ENCODE measurements around the gene ARHGEF4. TPM values are rescaled to one million over a fixed set of nuclear protein-coding genes. Genes with fewer than 3 reads are reported as not detected.

Gene ARHGEF4
- total RNA-seq, 1 experiment from 2014 or later: 20.0 TPM

GRCh38 chr2:130996691-130997090, 160.0 kb downstream of the ARHGEF4 start:
- TF ChIP-seq, protein P1, sequence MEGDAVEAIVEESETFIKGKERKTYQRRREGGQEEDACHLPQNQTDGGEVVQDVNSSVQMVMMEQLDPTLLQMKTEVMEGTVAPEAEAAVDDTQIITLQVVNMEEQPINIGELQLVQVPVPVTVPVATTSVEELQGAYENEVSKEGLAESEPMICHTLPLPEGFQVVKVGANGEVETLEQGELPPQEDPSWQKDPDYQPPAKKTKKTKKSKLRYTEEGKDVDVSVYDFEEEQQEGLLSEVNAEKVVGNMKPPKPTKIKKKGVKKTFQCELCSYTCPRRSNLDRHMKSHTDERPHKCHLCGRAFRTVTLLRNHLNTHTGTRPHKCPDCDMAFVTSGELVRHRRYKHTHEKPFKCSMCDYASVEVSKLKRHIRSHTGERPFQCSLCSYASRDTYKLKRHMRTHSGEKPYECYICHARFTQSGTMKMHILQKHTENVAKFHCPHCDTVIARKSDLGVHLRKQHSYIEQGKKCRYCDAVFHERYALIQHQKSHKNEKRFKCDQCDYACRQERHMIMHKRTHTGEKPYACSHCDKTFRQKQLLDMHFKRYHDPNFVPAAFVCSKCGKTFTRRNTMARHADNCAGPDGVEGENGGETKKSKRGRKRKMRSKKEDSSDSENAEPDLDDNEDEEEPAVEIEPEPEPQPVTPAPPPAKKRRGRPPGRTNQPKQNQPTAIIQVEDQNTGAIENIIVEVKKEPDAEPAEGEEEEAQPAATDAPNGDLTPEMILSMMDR (conservative IDR thresholded peaks at IDR 0.05): no peak
- TF ChIP-seq EZH2 (IDR thresholded peaks at IDR 0.05; ENCODE audit: low read depth): no peak
- intact Hi-C loops (cut with micrococcal nuclease; ENCODE audit: unreplicated experiment): no loop called here
- Histone ChIP-seq H3F3A (ENCODE audit: insufficient read depth, low read depth) (no peaks in the 10 kb centered on the region), H3K36me3 (ENCODE audit: low read depth) (no peaks in the 10 kb centered on the region), H3K9me2 (ENCODE audit: insufficient read depth) (no peaks in the 10 kb centered on the region), H3K27me3 (ENCODE audit: insufficient read depth, low read depth) (no peaks in the 10 kb centered on the region), H3K4me2 (no peak overlapping the region), H3K27ac (no peak overlapping the region), H3K79me2 (ENCODE audit: low read depth) (no peaks in the 10 kb centered on the region), H2AFZ (no peak overlapping the region), H3K4me1 (replicated peaks; ENCODE audit: insufficient read depth) (no peaks in the 10 kb centered on the region), H3K4me3 (no peak overlapping the region), H4K20me1 (ENCODE audit: insufficient read depth) (no peaks in the 10 kb centered on the region), H3K9me3 (ENCODE audit: insufficient read depth, low read depth) (no peaks in the 10 kb centered on the region)
- no TSS peak for BruUV-seq (replicated peaks)
- DNase-seq: no peak
- CTCF ChIA-PET: no interaction called here
- POLR2A ChIA-PET (ENCODE audit: unreplicated experiment): no interaction called here

DNA sequence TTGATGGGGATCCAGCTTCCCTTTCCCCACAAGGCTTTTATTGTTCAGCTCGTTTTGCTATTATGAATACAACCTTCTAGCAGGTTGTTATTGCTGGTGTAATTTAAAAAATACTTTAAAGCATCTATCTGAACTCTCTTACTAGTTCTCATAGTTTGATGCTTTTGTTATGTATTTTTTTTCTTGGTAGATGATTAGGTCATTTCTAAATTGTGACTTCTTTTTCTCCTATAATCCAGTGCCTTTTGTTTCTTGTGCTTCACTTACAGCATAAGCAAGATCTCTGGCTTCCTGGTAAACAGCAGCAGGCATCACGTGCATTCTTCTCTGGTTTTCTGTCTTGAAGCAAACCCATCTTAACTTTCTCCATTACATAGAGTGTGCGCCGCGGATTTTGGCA, 160.5 kb downstream of the ARHGEF4 start:
- no peak overlapping the region for H3K4me3 ChIP-seq
- H3K9me3 ChIP-seq (ENCODE audit: insufficient read depth, low read depth): no peaks in the 10 kb centered on the region
- no peak overlapping the region for H3K27ac ChIP-seq
- no peak overlapping the region for H2AFZ ChIP-seq
- no peak overlapping the region for H3K4me2 ChIP-seq
- no TSS peak for BruUV-seq (replicated peaks)
- ChIA-PET POLR2A (ENCODE audit: unreplicated experiment) (no interaction called here), CTCF (no interaction called here)
- H3K9me2 ChIP-seq (ENCODE audit: insufficient read depth): no peaks in the 10 kb centered on the region
- H3F3A ChIP-seq (ENCODE audit: insufficient read depth, low read depth): no peaks in the 10 kb centered on the region
- no peaks in the 10 kb centered on the region for H4K20me1 ChIP-seq (ENCODE audit: insufficient read depth)
- H3K27me3 ChIP-seq (ENCODE audit: insufficient read depth, low read depth): no peaks in the 10 kb centered on the region
- no peaks in the 10 kb centered on the region for H3K4me1 ChIP-seq (replicated peaks; ENCODE audit: insufficient read depth)
- no peaks in the 10 kb centered on the region for H3K36me3 ChIP-seq (ENCODE audit: low read depth)
- TF ChIP-seq EZH2 (IDR thresholded peaks at IDR 0.05; ENCODE audit: low read depth): no peak
- TF ChIP-seq, protein P1 (conservative IDR thresholded peaks at IDR 0.05): no peak
- intact Hi-C loops (cut with micrococcal nuclease; ENCODE audit: unreplicated experiment): no loop called here
- no peaks in the 10 kb centered on the region for H3K79me2 ChIP-seq (ENCODE audit: low read depth)
- DNase-seq: no peak

GRCh38 chr2:130998561-130998960, 161.8 kb downstream of the ARHGEF4 start:
- H3K79me2 ChIP-seq (ENCODE audit: low read depth): no peaks in the 10 kb centered on the region
- no peak for DNase-seq
- intact Hi-C loops (cut with micrococcal nuclease; ENCODE audit: unreplicated experiment): no loop called here
- H3F3A ChIP-seq (ENCODE audit: insufficient read depth, low read depth): no peaks in the 10 kb centered on the region
- CTCF ChIA-PET: no interaction called here
- H2AFZ ChIP-seq: no peak overlapping the region
- no peak for TF ChIP-seq EZH2 (IDR thresholded peaks at IDR 0.05; ENCODE audit: low read depth)
- TF ChIP-seq, protein P1 (conservative IDR thresholded peaks at IDR 0.05): no peak
- no TSS peak for BruUV-seq (replicated peaks)
- no peak overlapping the region for H3K27ac ChIP-seq
- no peaks in the 10 kb centered on the region for H4K20me1 ChIP-seq (ENCODE audit: insufficient read depth)
- no peak overlapping the region for H3K4me3 ChIP-seq
- H3K4me2 ChIP-seq: no peak overlapping the region
- no peaks in the 10 kb centered on the region for H3K9me2 ChIP-seq (ENCODE audit: insufficient read depth)
- no peaks in the 10 kb centered on the region for H3K27me3 ChIP-seq (ENCODE audit: insufficient read depth, low read depth)
- POLR2A ChIA-PET (ENCODE audit: unreplicated experiment): interaction anchor here (0.7 kb wide), 1 partner anchor 178 kb away, joined by 3 read pairs; no protein-coding TSS in a partner anchor
- no peaks in the 10 kb centered on the region for H3K36me3 ChIP-seq (ENCODE audit: low read depth)
- no peaks in the 10 kb centered on the region for H3K4me1 ChIP-seq (replicated peaks; ENCODE audit: insufficient read depth)
- H3K9me3 ChIP-seq (ENCODE audit: insufficient read depth, low read depth): no peaks in the 10 kb centered on the region
